Stimulated activated CD8-positive, alpha-beta memory T cell treated with anti-CD3 and anti-CD28 coated beads, Interleukin-4, amount 100 ng/mL, for 48 hours (primary cell): ENCODE results near the gene DBNDD2.

Experiments
- DNase-seq: peaks from one replicate; pipeline ENCODE4 v3.0.0-alpha.2; 2020

DBNDD2 gene

GRCh38 chr20:45419188-45420091, 11.4 kb downstream of the DBNDD2 start:
- DNase-seq = peak; percentile 43

DNA sequence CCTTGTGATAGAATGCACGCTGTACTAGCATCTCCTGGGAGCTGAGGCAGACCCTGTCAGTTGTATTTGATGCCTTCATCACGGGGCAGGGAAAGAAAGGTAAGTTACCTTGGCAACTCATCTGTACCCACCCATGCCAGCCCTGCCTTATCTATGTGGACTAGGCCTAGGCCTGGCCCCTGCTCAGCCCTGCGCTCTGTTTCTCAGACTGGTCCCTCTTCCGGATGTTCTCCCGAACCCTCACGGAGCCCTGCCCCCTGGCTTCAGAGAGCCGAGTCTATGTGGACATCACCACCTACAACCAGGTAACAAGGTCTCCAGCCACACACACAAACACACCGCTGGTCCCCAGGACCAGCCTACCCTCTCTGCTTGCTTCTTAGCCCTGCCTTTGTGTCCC, 12.0 kb downstream of the DBNDD2 start:
- no peak for DNase-seq

- DNase-seq = no peak
Observed at GRCh38 chr20:45423700-45424099, 15.6 kb downstream of the DBNDD2 start.

- no peak for DNase-seq
Observed at GRCh38 chr20:45425561-45425960, 17.5 kb downstream of the DBNDD2 start.

GRCh38 chr20:45426320-45427016, 18.4 kb downstream of the DBNDD2 start:
- DNase-seq = no peak

DNA sequence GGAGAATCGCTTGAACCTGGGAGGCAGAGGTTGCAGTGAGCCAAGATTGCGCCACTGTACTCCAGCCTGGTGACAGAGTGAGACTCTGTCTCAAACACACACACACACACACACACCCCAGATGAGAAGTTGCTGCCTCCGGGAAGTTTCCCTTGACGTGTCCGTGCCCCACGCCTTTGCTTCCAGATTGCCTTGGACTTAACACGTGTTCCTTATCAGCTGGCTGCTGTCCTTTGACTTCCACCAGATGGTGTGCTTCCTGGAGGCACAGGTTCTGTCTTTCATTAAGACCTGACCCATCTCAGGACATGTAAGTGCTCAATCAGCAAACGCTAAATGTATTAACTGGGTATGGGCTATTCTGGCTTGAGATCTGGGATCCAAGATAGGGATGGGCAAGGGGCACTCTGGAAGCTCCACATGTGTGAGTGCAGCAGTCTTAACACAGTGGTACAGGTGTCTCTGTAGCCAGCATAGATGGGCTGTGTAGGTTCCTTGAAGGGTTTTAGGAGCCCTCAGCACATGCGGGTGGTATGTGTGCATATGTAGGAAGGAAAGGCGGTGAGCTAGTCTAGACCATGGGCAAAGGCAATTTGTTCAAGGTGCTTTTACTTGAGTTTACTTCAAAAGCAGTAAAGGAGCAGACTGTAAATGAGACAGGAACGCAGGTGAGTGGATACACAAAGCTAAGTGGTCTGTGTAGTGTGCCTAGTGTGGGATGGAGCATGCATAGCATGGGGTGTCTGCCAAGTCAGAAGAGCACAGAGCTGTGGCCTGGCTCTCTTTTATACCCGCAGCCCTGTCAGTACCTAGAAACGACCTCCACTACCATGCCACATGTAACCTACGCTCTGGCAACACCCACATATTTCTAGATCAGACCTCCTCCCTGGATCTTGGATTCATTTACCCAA, 19.4 kb downstream of the DBNDD2 start:
- no peak for DNase-seq

DNA sequence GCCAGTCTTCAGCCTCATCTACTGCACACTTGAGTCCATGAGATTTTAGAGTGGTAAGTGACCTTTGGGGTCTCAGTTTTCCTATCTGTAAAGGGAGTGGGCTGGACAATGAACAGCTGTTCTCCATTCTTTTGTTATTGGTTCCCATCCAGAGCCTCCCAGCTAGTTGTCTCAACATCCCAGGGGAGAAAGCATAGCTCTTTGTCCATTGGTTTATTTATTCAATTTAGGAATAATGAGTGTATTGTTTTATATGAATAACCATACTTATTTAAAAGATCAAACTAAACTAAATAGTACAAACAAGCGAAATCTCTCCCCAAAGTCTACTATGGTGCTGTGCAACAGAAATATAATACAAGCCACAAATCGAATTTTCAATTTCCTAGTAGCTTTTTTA, 21.5 kb downstream of the DBNDD2 start:
- no peak for DNase-seq

GRCh38 chr20:45432294-45432693, 24.2 kb downstream of the DBNDD2 start:
- no peak for DNase-seq

GRCh38 chr20:45433316-45433715, 25.2 kb downstream of the DBNDD2 start:
- DNase-seq = no peak

DNA sequence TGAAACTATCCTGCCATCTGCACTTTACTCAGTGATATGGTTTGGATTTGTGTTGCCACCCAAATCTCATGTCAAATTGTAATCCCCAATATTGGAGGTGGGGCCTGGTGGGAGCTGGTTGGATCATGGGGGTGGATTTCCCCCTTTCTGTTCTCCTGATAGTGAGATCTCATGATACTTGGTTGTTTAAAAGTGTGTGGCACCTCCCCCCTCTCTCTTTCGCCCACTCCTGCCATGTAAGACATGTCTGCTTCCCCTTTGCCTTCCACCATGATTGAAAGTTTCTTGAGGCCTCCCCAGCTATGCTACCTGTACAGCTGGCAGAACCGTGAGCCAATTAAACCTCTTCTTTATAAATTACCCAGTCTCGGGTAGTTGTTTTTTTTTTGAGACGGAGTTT, 25.9 kb downstream of the DBNDD2 start:
- no peak for DNase-seq

GRCh38 chr20:45436732-45437485, 28.8 kb downstream of the DBNDD2 start:
- DNase-seq = peak; percentile 94

DNA sequence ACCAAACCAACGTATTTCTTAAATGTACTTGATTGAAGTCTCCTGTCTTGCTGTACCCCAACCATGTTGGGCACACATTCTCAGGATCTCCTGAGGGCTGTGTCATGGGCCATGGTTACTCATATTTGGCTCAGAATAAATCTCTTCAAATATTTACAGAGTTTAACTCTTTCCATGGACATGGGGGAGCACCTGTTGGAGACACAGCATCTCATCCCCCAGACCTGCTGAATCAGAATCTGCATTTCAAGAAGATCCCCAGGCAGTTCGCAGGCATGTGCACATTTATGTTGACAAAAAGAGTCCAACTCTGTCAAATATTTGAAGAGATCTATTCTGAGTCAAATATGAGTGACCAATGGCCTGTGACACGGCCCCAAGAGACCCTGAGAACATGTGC, 32.3 kb downstream of the DBNDD2 start:
- no peak for DNase-seq

DNA sequence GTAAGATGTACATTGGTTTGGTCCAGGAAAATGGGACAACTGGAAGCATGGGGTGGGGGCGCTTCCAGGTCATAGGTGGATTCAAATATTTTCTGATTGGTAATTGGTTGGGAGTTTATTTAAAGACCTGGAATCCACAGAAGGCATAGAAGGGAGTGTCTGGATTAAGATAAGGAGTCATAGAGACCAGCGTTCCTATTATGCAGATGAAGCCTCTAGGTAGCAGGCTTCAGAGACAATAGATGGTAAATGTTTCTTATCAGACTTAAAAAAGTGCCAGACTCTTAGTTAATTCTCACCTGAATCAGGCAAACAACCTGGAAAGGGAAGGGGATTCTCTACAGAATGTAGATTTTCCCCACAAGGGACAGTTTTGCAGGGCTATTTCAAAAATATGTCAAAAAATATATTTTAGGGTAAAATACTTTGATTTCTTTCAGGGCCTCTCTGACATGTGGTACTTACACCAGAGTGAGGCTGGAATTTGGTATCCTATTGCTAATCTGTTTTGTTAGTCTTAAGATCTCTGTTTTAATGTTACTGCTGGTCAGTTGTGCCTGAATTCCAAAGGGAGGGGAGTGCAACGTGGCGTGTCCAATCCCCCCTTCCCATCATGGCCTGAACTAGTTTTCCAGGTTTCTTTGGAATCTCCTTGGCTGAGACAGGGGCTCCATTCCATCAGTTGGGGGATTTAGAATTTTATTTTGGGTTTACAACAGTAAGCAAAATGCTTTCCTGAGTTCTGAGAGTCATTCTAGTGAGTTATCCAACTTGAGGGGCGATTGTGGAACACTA, 33.0 kb downstream of the DBNDD2 start:
- DNase-seq = no peak

DNA sequence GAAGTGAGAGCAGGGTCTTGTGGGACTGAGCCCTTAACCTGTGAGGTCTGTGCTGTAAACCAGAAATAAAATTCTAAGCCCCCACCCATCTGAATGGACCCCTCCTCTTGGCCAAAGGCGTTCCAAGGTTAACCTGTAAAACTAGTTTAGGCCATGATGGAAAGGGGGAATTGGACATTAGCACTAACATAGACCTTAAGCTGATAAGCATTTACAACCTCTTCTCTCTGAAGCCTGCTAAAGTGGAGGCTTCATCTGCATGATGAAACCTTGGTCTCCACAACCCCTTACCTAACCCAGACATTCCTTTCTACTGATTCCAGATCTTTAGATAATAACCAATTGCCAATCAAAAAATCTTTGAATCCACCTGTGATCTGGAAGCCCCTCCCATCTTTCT, 33.7 kb downstream of the DBNDD2 start:
- DNase-seq = no peak

GRCh38 chr20:45444050-45444449, 36.0 kb downstream of the DBNDD2 start:
- no peak for DNase-seq

GRCh38 chr20:45445805-45446562, 37.9 kb downstream of the DBNDD2 start:
- DNase-seq = peak; percentile 68

DNA sequence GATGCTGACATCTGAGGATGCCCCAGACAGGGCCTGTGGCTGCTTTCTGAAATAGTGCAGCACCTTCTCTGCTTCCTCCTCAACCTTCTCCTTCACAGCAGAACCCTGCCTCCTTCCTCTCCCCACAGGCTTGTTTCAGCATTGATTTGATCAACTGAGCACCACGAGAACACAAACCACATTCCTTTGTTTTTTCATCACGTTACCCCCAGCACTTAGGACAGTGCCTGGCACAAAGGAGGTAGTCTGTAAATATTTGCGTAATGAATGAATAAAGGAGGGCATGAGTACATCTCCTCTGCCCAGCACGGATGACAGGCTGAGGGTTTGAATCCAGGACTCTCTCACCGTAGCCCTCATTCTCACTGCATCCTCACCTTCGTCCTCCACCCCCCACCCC, 40.2 kb downstream of the DBNDD2 start:
- DNase-seq = no peak

GRCh38 chr20:45449528-45449927, 41.4 kb downstream of the DBNDD2 start:
- no peak for DNase-seq

GRCh38 chr20:45450097-45450818, 42.2 kb downstream of the DBNDD2 start:
- no peak for DNase-seq

DNA sequence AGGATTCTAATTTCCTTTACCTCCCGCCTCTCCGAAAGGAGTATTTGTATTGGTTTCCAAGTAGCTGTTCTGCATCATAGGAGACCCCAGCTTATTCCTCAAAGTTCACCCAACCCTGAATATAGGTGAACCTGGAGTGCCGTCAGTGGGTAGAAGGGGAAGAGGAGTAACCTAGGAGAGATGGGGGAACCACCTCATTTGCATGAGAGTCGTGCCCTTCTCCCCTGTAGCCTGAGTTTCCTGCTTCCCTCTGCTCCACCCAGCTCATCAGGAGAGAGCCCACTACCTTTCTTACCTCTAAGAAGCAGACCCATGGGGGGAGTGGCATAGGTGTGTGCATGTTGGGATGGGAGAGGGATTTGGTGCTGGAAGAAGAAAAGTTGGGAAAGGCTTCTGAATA, 44.1 kb downstream of the DBNDD2 start:
- no peak for DNase-seq
